Sciatic nerve (tissue), 2 donors: Measurements from ENCODE around the gene C6orf89. TPM values are rescaled to one million over a fixed set of nuclear protein-coding genes. Genes with fewer than 3 reads are reported as not detected.
A peak's percentile ranks its signal among the peaks of the same experiment; 100 is the strongest.

Experiments used
- ATAC-seq: fragments of 200-7000 bp; cut with Tn5 transposase; one replicate; pipeline ENCODE4 v1.9.1; 2020; ENCODE audit warnings: mild to moderate bottlenecking, moderate library complexity
- DNase-seq: peaks from one replicate; pipeline ENCODE4 v3.0.0-alpha.2; 2020; ENCODE audit warnings: low spot score
- intact Hi-C: fragments of 100-400 bp; cut with DNase I; formaldehyde crosslinking; loops from one replicate; pipeline ENCODE4 v1.14.2; 2022
- total RNA-seq: library from RNA; stranded (reverse); fragmentation: NEBNext Ultra II Directional; extraction: Animal tissue kit (Norgen Biotek cat#: 25700); gene quantifications from one replicate; pipeline ENCODE4 v1.2.1, GENCODE V29; 2021
- donor health status: DM: no; HTN: no; CAD: no.
- donor health status: DM: no; HTN: no; CAD: no.

The C6orf89 gene
- 56.6 TPM for total RNA-seq

- peak; percentile 100 for ATAC-seq
- DNase-seq = peak; percentile 98
- intact Hi-C loops = loop anchor here (10.0 kb wide), 2 partner anchors 89 to 129 kb away; no protein-coding TSS in a partner anchor
These were observed at the start of gene C6orf89 for GRCh38 chr6:36885461-36886401. Gene C6orf89 (plus strand): TSS chr6:36885952. CDS start chr6:36899445, 13,493 bp downstream.

- no peak for ATAC-seq
- DNase-seq = no peak
- intact Hi-C loops = no loop called here
These were observed 49.4 kb upstream of the C6orf89 start for GRCh38 chr6:36836111-36837021.

DNA sequence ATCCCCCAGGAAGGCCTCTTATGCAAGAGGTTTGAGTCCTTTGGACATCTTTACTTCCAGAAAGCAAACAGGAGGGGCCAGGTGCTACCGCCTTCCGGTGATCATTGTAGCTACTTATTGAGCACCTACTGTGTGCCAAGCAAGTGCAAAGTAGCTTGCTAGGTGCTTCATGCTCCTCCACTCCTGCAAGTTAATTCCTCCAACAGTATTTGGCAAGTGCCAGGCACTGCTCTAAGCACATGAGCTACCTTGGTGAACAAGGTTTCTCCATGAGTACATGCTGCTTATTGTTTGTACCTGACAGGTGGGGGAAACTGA, 48.8 kb upstream of the C6orf89 start:
- no peak for ATAC-seq
- intact Hi-C loops = no loop called here
- no peak for DNase-seq

DNA sequence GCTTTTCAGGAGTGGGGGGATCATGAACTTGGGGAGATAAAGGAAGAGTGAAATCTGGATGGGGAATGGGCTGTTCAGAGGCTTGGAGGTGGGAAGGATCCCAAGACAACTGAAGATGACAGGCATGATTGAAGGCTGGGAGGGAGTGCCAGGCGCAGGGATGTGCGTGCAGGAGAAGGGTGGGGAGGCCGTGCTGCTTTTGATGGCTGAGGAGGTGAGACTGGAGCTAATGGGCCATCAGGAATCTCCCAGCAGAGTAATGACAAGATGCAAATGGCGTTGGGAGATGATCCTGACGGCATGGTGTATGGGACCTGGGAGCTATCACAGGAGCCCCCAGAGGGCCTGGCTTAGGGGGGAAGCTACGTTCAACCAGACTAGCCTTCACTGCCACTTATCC, 48.1 kb upstream of the C6orf89 start:
- DNase-seq = no peak
- no peak for ATAC-seq
- intact Hi-C loops = no loop called here

DNA sequence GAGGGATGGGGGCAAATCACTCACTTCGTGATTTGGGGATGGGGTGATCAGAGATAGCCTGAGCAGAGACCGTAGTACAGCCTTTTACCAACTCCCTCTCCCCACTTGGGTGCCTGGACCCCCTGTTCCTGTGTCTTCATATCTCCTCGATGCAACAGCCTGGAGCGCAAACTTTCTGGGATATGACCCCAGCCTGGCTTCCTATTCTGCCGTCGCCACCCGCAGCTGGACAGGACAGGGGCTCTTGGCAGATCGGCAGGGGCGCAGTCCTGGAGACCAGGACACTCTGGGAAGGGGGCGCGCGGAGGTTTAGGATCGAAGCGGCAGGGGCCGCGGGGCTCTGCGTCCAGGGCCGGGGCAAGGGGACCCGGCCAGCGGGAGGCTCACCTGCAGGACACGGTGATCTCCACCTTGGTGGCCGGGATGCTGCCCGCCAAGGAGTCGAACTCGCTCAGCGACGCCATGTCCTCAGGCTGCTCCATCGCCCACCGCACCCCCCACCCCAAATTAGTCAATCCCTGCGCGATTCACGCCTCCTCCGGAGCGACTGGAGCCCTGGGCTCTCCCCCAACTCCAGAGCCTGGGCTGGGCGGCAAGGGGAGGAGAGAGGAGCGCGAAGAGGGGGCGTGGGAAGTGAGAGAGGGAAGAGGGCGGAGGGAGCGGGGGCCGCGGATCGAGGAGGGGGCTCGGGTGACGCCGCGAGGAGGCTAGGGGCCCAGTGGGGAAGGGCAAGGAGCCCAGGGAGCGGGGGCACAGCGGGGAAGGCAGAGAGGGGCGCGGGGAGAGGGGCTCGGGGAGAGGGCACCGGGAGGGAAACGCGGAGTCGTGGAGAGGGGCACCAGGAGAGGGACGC, 46.6 kb upstream of the C6orf89 start, which contains the start of gene CPNE5:
TSS of gene CPNE5 (minus strand) at position 549 of the 853 bp plus-strand sequence. CDS start at position 482, 67 bp downstream.
- intact Hi-C loops = no loop called here
- ATAC-seq (peak; percentile 13), DNase-seq (peak; percentile 61)

- peak; percentile 65 for ATAC-seq
- intact Hi-C loops = no loop called here
- peak; percentile 66 for DNase-seq
These were observed 45.9 kb upstream of the C6orf89 start for GRCh38 chr6:36839749-36840431.

DNA sequence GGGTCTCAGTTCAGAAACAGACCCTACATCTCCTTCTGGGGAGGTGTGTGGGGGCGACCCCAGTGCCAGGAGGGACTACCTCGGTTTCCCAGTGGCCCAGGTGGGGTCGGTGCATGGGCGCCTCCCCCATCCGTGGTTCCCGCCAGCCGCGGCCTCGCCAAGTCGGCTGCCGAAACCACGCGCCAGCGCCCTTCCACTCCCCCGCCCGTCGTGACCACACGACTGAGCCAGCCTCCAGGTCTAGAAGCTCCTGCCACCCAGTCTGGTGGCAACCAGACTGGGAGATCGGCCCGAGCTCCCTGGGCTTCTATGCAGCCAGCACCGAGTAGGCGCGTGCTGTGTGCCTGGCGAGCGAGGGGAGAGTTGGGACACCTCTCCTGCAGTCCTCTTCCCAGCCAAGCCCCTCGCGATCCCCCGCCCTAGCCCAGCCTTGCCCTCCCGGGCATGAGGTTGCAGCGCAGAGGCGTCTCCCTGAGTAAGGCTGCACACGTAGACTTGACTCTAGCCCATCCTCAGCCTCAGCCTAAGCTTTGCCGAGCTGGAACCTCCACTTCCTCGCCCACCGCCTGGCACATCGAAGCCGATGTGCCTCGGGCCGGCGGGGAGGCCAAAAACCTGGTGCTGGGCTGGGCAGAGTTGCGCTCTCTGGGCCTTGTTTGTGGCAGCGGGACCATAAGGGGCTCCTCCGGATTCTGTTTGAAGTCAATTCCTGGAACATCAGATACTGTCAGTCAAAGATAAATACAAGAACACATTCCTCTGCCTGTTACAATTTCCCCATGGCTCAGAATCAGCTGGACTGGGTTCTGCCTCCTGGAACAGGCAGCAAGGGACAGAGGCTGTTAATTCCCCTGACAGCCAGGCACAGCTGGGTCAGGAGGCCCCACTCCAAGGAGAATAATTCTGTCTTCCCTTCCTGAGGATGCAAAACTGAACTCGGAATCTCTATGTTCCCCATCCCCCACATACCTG, 45.0 kb upstream of the C6orf89 start:
- ATAC-seq = peak; percentile 62

GRCh38 chr6:36841756-36842155, 44.0 kb upstream of the C6orf89 start:
- intact Hi-C loops = no loop called here
- no peak for DNase-seq
- no peak for ATAC-seq

More for the DNA sequence above, 45.0 kb upstream of the C6orf89 start:
- no peak for DNase-seq
- intact Hi-C loops = no loop called here

DNA sequence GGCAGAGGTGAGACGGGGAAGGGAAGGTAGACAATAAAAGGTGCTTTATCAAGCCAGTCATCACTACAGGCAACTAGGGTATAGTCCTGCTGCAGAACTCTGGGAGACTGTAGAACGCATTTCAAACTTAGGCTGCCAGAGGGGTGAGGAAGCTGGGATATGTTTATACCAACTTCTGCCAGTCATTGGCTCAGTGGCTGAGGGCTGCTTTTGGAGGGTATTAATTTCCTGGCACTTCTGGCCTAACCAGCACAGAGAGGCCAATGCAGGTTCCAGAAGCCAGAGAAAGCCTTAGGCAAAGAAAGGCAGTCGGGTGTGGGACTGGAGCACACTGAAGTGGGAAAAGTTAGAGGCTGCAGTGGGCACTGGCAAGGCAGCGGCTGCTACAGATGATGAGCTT, 42.6 kb upstream of the C6orf89 start:
- no peak for ATAC-seq
- intact Hi-C loops = no loop called here
- DNase-seq = no peak

DNA sequence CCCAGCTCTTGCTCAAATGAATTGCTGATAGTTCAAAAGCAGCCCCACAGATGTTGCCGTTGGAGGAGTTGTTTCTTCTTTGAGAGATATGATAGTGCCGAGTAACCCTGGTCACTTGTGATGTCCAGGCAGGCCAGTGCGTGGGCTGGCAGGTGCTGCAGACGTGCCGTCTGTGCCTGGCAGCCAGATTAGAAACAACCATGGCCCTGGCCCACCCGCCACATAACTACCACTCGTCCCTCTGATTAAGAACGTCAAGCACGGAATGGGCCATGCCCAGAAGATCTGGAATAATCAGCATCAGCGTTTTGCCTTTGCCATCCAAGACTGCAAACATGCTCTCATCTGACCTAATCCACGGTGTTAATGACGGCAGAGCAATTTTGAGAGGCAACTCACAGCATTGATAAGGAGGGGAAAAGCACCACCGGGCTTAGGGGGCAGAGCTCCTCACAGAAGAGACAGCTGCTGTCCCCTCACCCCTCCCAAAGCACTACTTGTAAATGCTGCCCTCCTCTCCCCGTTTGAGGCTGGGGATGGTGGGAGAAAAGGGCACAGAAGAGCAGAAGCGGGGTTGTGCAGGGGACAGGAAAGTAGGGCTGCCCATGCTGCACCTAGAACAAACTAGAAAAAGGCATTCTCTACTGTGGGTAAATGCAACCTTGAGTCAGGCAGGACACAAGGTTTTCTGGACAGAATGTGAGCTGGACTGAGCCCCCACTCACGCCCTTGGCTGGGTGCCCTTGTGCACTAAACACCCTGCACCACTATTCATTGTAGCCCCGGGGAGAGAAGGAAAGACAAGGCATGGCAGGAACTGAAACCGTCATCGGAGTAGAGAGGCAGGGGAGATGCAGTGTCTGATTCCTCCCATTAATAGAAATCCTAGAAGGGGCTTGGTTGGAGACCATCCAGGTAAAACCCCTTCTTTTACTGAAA, 41.3 kb upstream of the C6orf89 start:
- no peak for DNase-seq
- intact Hi-C loops = no loop called here
- ATAC-seq = no peak

GRCh38 chr6:36845233-36845632, 40.5 kb upstream of the C6orf89 start:
- intact Hi-C loops = no loop called here
- DNase-seq = no peak
- ATAC-seq = no peak

GRCh38 chr6:36847152-36847551, 38.6 kb upstream of the C6orf89 start:
- no peak for ATAC-seq
- intact Hi-C loops = no loop called here
- no peak for DNase-seq

- intact Hi-C loops = no loop called here
- ATAC-seq (no peak), DNase-seq (no peak)
These were observed 37.8 kb upstream of the C6orf89 start for GRCh38 chr6:36847991-36848390.

DNA sequence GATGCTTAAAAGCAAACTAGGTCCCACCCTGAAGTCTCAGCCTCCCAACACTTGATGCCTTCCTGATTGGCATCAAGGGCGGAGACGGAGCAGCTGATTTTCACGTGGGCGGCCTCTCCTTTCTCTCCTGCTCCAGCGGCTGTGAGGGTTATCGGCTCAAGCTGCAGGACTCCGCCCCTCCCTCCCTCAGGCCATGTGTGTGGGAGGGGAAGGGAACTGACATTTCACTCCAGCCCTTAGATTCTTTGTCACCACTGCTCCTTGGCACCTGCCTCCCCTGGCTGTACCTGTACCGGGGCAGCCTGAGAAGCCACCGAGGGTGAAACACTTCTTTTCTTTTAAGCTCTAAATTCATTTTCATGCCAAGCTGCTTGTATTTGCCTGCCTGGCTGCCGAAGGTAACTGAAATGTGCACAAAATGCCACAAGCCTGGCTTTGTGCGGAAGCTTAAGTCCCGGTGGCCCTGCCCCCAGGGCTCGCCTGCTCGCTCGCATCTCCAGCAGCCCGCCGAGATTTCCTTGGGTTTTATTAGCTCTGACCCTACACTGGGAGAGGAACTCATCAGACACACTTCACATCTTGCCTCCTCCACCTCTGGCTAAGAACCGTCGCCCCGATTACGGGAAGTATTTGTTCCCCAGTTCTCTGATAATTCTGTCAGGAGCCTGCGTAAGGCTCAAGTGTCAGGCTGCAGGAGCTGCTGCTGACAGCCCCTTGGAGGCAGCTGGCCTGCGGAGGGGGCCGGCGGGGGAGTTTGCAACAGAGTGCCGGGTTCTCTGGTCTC, 36.9 kb upstream of the C6orf89 start:
- no peak for DNase-seq
- intact Hi-C loops = no loop called here
- peak; percentile 19 for ATAC-seq

DNA sequence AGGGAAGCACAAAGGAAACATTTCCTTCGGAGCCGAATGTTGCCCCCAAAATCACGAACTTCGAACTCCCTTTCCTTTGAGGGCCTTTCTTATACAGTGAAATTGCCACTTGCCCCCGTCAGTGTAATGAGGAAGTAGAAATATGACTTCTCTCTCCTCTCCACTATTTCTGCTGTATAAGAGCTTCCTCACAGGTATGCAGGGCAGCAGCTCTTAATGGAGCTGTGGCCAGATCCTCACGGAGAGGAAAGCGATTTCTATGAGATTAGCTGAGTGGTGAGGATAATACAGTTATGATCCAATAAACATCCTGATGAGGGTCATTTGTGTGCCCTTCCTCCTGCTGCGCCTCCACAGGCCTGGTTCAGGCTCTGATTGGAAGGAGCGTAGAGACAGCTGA, 35.7 kb upstream of the C6orf89 start:
- no peak for ATAC-seq
- intact Hi-C loops = loop anchor here (5.0 kb wide), 1 partner anchor 83 kb away; no protein-coding TSS in a partner anchor
- no peak for DNase-seq
